Measurements from ENCODE around the gene NGEF. TPM values are rescaled to one million over a fixed set of nuclear protein-coding genes. Genes with fewer than 3 reads are reported as not detected.

The NGEF gene
- polyA plus RNA-seq, 3 donors: not detected

DNA sequence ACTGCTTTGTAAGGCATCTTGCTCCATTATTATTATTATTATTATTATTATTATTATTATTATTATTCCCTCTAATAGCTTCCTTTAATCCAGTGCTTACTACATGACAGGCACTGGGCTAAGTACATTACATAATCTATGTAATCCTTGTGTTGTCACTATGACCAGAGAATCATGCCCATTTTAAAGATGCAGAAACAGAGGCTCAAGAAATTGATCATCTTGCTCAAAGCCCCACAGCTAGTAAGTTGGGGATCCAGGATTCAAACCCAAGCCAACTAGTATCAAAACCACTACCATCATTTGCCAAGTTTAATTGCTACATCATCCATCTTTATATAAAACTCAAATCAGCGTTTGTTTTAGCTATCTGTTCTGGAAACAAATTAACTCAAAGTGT, 594 bp upstream of the NGEF start:
- no peaks in the 10 kb centered on the region for H3K27me3 ChIP-seq (ENCODE audit: control insufficient read depth in 2 of 2, insufficient read depth in 2 of 2, low read length in 2 of 2)
- Mint-ChIP-seq H3K36me3 (no peaks in the 10 kb centered on the region), H3K4me1 (peaks cover 14% of the 10 kb centered on the region), H3K27me3 (ENCODE audit: low read depth in 3 of 3) (peaks cover 5 to 9% (median 8%) of the 10 kb centered on the region in 3 donors), H3K9me3 (peaks cover 0 to 4% (median 0%) of the 10 kb centered on the region in 7 donors), H3K4me3 (no peak overlapping the region), H3K27ac (no peak overlapping the region)
- H3K36me3 ChIP-seq (replicated peaks in 1 of 2; ENCODE audit: control insufficient read depth in 1 of 2, insufficient read depth in 2 of 2, low read length in 2 of 2): no peaks in the 10 kb centered on the region
- no CpG with 5 or more reads among the region's 1 CpG for WGBS (ENCODE audit: insufficient coverage)
- DNase-seq: no peak
- no peak overlapping the region for H3K9ac ChIP-seq (ENCODE audit: insufficient read depth, low read length, poor library complexity, severe bottlenecking)
- H3K79me2 ChIP-seq (ENCODE audit: insufficient read depth, low read length): no peaks in the 10 kb centered on the region
- TF ChIP-seq, protein P1, sequence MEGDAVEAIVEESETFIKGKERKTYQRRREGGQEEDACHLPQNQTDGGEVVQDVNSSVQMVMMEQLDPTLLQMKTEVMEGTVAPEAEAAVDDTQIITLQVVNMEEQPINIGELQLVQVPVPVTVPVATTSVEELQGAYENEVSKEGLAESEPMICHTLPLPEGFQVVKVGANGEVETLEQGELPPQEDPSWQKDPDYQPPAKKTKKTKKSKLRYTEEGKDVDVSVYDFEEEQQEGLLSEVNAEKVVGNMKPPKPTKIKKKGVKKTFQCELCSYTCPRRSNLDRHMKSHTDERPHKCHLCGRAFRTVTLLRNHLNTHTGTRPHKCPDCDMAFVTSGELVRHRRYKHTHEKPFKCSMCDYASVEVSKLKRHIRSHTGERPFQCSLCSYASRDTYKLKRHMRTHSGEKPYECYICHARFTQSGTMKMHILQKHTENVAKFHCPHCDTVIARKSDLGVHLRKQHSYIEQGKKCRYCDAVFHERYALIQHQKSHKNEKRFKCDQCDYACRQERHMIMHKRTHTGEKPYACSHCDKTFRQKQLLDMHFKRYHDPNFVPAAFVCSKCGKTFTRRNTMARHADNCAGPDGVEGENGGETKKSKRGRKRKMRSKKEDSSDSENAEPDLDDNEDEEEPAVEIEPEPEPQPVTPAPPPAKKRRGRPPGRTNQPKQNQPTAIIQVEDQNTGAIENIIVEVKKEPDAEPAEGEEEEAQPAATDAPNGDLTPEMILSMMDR (IDR thresholded peaks at IDR 0.05): no peak
- H4K20me1 ChIP-seq (ENCODE audit: insufficient read depth, low read length): no peaks in the 10 kb centered on the region
- H3K27ac ChIP-seq (ENCODE audit: low read depth in 1 of 2, low read length in 2 of 2): no peak overlapping the region
- no peak overlapping the region for H2AFZ ChIP-seq (ENCODE audit: insufficient read depth, low read depth, low read length, poor library complexity, severe bottlenecking)
- H3K4me2 ChIP-seq (replicated peaks; ENCODE audit: extremely low read depth, low read length, poor library complexity, severe bottlenecking): no peak overlapping the region
- intact Hi-C loops (cut with micrococcal nuclease): no loop called here
- H3K4me3 ChIP-seq (replicated peaks in 1 of 3; ENCODE audit: low read depth in 2 of 3, low read length in 3 of 3): no peak overlapping the region
- peaks cover 0 to 5% of the 10 kb centered on the region in 2 donors for H3K4me1 ChIP-seq (ENCODE audit: control insufficient read depth in 1 of 2, insufficient read depth in 2 of 2, low read length in 2 of 2)
- H3K9me3 ChIP-seq (replicated peaks in 1 of 2; ENCODE audit: control insufficient read depth in 1 of 2, insufficient read depth in 1 of 2, low read length in 2 of 2): no peaks in the 10 kb centered on the region

DNA sequence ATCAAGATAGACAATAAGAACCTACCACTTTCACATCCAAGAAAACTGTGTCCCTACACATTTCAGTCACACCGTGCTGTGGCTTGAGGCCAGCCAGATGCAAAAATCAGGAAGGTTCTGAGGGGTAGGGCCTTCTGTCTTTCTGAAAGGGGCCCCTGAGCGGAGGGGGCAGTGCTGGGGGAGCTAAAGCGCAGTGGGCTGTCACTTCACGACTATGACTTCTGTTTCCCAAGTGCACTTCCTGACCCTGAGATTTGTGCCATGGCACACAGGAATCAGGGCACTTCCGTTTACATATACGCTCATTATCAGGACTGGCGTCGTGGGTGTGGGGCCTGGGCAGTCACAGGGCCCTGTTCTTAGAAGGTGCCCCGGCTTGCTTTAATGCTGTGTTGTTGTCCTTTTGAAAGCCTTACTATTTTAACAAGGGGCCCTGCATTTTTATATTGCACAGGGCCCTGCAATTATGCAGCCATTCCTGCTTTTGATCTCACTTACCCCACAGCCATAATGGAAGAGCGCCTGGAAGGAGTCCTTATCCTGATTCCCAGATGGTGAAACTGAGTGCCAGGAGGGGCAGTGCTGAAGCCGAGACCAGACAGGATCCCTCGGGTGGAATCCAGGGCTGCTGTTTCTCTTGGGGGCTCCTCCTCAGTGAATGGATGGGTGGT, 620 bp downstream of the NGEF start:
- WGBS (ENCODE audit: insufficient coverage): 0% methylated on average over 8 of the region's 12 CpGs
- Histone ChIP-seq H3K27me3 (ENCODE audit: control insufficient read depth in 2 of 2, insufficient read depth in 2 of 2, low read length in 2 of 2) (no peaks in the 10 kb centered on the region), H3K4me1 (ENCODE audit: control insufficient read depth in 1 of 2, insufficient read depth in 2 of 2, low read length in 2 of 2) (peaks cover 0 to 5% of the 10 kb centered on the region in 2 donors), H3K27ac (ENCODE audit: low read depth in 1 of 2, low read length in 2 of 2) (no peak overlapping the region), H4K20me1 (ENCODE audit: insufficient read depth, low read length) (no peaks in the 10 kb centered on the region), H3K9ac (ENCODE audit: insufficient read depth, low read length, poor library complexity, severe bottlenecking) (no peak overlapping the region), H3K4me2 (replicated peaks; ENCODE audit: extremely low read depth, low read length, poor library complexity, severe bottlenecking) (no peak overlapping the region), H2AFZ (ENCODE audit: insufficient read depth, low read depth, low read length, poor library complexity, severe bottlenecking) (peak overlapping the region; percentile 34), H3K9me3 (replicated peaks in 1 of 2; ENCODE audit: control insufficient read depth in 1 of 2, insufficient read depth in 1 of 2, low read length in 2 of 2) (no peaks in the 10 kb centered on the region), H3K79me2 (ENCODE audit: insufficient read depth, low read length) (no peaks in the 10 kb centered on the region), H3K36me3 (replicated peaks in 1 of 2; ENCODE audit: control insufficient read depth in 1 of 2, insufficient read depth in 2 of 2, low read length in 2 of 2) (no peaks in the 10 kb centered on the region), H3K4me3 (replicated peaks in 1 of 3; ENCODE audit: low read depth in 2 of 3, low read length in 3 of 3) (no peak overlapping the region)
- Mint-ChIP-seq H3K4me1 (peaks cover 14% of the 10 kb centered on the region), H3K27ac (no peak overlapping the region), H3K9me3 (peaks cover 0 to 4% (median 0%) of the 10 kb centered on the region in 7 donors), H3K27me3 (ENCODE audit: low read depth in 3 of 3) (peaks cover 3 to 9% (median 8%) of the 10 kb centered on the region in 3 donors), H3K4me3 (peak overlapping the region in 1 of 2 donors; percentile 67), H3K36me3 (no peaks in the 10 kb centered on the region)
- DNase-seq: peak in 1 of 3 donors; percentile 8
- TF ChIP-seq, protein P1 (IDR thresholded peaks at IDR 0.05): no peak
- intact Hi-C loops (cut with micrococcal nuclease): no loop called here

Data from CD14-positive monocyte (primary cell).